K562 (cell line): ENCODE measurements around the gene TBXA2R. TPM values are rescaled to one million over a fixed set of nuclear protein-coding genes. Genes with fewer than 3 reads are reported as not detected.

Experiments used
- ARHGAP35 ChIP-seq: fragments of 450-650 bp; IDR thresholded peaks from 2 replicates; pipeline ENCODE4 v1.6.1; 2018; ENCODE audit not compliant: partially characterized antibody
- ETS1 ChIP-seq: conservative IDR thresholded peaks from 2 replicates; pipeline ENCODE4 v1.6.1; 2011; ENCODE audit warnings: low read depth, mild to moderate bottlenecking, low read length; ENCODE audit not compliant: control insufficient read depth
- GTF2A2 ChIP-seq: IDR thresholded peaks from 2 replicates; pipeline ENCODE4 v1.6.1; 2016; ENCODE audit warnings: mild to moderate bottlenecking, missing genetic modification characterization, missing compliant biosample characterization
- HCFC1 ChIP-seq: IDR thresholded peaks from 2 replicates; pipeline ENCODE4 v1.6.1; 2012; ENCODE audit warnings: low read depth, low read length, improper control_type of control experiment
- ILK ChIP-seq: fragments of 450-650 bp; IDR thresholded peaks from 2 replicates; pipeline ENCODE4 v1.6.1; 2016; ENCODE audit warnings: missing genetic modification characterization, low read depth, mild to moderate bottlenecking, missing compliant biosample characterization, moderate library complexity, borderline replicate concordance
- KLF10 ChIP-seq: fragments of 250-450 bp; sonication (Bioruptor Pico); IDR thresholded peaks from 2 replicates; pipeline ENCODE4 v1.6.1; 2021; ENCODE audit warnings: matching md5 sums
- SIN3B ChIP-seq: fragments of 450-650 bp; IDR thresholded peaks from 2 replicates; pipeline ENCODE4 v1.6.1; 2017; ENCODE audit warnings: low read depth, mild to moderate bottlenecking, moderate library complexity
- SMAD2 ChIP-seq: fragments of 150-350 bp; IDR thresholded peaks from 2 replicates; pipeline ENCODE4 v1.6.1; 2014; ENCODE audit warnings: low read depth, mild to moderate bottlenecking, low read length
- ZBED1 ChIP-seq: IDR thresholded peaks from 2 replicates; pipeline ENCODE4 v1.6.1; 2014
- ZFP36 ChIP-seq: fragments of 150-350 bp; IDR thresholded peaks from 2 replicates; pipeline ENCODE4 v1.6.1; 2018; ENCODE audit warnings: low read length, low read depth; ENCODE audit not compliant: partially characterized antibody
- ZNF449 ChIP-seq: fragments of 250-450 bp; sonication (Bioruptor Pico); IDR thresholded peaks from 2 replicates; pipeline ENCODE4 v1.8.0; 2022; ENCODE audit warnings: moderate library complexity, mild to moderate bottlenecking, inconsistent platforms
- polyA plus RNA-seq, 8 experiments: library from polyadenylated mRNA; depleted of rRNA in 4 of 8; stranded (reverse) in 5 of 8; unstranded in 3 of 8; fragments of >200 nt; fragmentation: Nextera tagmentation in 2 of 8; fragmentation: Illumina TruSeq in 1 of 8; extraction: Ambion mirVana in 2 of 8; extraction: Trizol in 1 of 8; gene quantifications; 2 replicates each; pipeline versions ENCODE4 v1.2.1 to v1.2.3, GENCODE V29; 2011 to 2014; ENCODE audit warnings: inconsistent platforms in 1 of 8, missing spikeins in 1 of 8
- total RNA-seq, 7 experiments: library from RNA; depleted of rRNA in 6 of 7; stranded (reverse); fragments of >200 nt in 6 of 7; fragmentation: Illumina TruSeq in 2 of 7; extraction: Trizol in 2 of 7; gene quantifications; 2 replicates each; pipeline versions ENCODE4 v1.2.1 to v1.2.3, GENCODE V29; 2011 to 2021; ENCODE audit warnings: low replicate concordance in 1 of 7
- TF ChIP-seq, protein P1 (sequence below): fragments of 450-650 bp; formaldehyde crosslinking; IDR thresholded peaks from 2 replicates; pipeline ENCODE4 v1.4.0; 2022; ENCODE audit warnings: missing genetic modification characterization

Gene TBXA2R
- total and polyA plus RNA-seq, 9 of the 15 experiments (the other 6 are each of a cell fraction or from before 2014, with no cell fraction given), result 1.5 to 24.0 (median 2.8) TPM

DNA sequence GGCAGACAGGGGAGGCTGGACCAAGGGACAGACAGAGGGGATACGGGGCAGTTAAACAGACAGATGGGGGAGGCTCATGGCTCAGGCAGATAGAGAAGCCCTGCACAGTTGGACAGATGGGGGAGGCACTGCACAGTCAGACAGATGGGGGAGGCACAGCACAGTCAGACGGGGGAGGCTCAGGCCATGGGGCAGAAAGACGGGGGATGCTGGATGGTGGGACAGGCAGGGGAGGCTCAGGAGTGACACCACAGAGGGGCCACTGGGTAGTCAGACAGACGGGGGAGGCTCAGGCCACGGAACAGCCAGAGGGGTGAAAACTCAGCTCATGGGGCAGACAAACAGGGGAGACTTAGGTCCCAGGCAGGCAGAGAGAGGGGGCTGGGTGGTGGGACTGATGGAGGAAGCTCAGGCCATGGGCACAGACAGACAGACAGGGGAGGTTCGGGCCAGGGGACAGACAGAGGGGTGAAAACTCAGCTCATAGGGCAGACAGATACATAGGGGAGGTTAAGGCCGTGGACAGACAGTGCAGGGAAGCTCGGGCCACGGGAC, 50.2 kb downstream of the TBXA2R start (continued):
- TF ChIP-seq ETS1 (no peak), SIN3B (no peak), SMAD2 (no peak), ZFP36 (peak; percentile 98), ZBED1 (0 out of 2 replicates have a peak, but pooled peaks have one; percentile 45), ARHGAP35 (peak; percentile 97), ZNF449 (CRISPR knock-in tag) (no peak), HCFC1 (no peak), ILK (tag) (no peak), KLF10 (CRISPR knock-in tag) (no peak), GTF2A2 (no peak)
- TF ChIP-seq, protein P1, sequence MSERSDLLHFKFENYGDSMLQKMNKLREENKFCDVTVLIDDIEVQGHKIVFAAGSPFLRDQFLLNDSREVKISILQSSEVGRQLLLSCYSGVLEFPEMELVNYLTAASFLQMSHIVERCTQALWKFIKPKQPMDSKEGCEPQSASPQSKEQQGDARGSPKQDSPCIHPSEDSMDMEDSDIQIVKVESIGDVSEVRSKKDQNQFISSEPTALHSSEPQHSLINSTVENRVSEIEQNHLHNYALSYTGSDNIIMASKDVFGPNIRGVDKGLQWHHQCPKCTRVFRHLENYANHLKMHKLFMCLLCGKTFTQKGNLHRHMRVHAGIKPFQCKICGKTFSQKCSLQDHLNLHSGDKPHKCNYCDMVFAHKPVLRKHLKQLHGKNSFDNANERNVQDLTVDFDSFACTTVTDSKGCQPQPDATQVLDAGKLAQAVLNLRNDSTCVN (CRISPR knock-in tag), result no peak
- TF ChIP-seq, all 486 proteins: peak for 37
